ENCODE results near the gene KLK12. TPM values are rescaled to one million over a fixed set of nuclear protein-coding genes. Genes with fewer than 3 reads are reported as not detected.

KLK12 gene
- total and polyA plus RNA-seq, 9 of the 15 experiments (the other 6 are each of a cell fraction or from before 2014, with no cell fraction given) = not detected

DNA sequence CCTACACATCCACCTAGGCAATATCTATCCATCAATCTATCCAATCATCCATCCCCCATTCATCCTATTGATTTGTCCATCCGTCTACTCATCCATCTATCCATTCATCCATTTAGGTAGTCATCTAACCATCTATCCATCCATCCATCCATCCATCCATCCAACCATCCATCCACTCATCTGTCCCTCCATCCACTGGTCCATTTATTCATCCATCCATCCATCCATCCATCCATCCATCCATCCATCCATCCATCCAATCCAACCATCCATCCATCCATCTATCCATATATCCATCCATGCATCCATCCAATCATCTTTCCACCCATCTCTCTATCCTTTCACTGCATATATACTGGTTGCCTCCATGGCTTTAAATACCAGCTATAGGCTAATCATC, 26.2 kb upstream of the KLK12 start (continued):
- TF ChIP-seq, protein P1, sequence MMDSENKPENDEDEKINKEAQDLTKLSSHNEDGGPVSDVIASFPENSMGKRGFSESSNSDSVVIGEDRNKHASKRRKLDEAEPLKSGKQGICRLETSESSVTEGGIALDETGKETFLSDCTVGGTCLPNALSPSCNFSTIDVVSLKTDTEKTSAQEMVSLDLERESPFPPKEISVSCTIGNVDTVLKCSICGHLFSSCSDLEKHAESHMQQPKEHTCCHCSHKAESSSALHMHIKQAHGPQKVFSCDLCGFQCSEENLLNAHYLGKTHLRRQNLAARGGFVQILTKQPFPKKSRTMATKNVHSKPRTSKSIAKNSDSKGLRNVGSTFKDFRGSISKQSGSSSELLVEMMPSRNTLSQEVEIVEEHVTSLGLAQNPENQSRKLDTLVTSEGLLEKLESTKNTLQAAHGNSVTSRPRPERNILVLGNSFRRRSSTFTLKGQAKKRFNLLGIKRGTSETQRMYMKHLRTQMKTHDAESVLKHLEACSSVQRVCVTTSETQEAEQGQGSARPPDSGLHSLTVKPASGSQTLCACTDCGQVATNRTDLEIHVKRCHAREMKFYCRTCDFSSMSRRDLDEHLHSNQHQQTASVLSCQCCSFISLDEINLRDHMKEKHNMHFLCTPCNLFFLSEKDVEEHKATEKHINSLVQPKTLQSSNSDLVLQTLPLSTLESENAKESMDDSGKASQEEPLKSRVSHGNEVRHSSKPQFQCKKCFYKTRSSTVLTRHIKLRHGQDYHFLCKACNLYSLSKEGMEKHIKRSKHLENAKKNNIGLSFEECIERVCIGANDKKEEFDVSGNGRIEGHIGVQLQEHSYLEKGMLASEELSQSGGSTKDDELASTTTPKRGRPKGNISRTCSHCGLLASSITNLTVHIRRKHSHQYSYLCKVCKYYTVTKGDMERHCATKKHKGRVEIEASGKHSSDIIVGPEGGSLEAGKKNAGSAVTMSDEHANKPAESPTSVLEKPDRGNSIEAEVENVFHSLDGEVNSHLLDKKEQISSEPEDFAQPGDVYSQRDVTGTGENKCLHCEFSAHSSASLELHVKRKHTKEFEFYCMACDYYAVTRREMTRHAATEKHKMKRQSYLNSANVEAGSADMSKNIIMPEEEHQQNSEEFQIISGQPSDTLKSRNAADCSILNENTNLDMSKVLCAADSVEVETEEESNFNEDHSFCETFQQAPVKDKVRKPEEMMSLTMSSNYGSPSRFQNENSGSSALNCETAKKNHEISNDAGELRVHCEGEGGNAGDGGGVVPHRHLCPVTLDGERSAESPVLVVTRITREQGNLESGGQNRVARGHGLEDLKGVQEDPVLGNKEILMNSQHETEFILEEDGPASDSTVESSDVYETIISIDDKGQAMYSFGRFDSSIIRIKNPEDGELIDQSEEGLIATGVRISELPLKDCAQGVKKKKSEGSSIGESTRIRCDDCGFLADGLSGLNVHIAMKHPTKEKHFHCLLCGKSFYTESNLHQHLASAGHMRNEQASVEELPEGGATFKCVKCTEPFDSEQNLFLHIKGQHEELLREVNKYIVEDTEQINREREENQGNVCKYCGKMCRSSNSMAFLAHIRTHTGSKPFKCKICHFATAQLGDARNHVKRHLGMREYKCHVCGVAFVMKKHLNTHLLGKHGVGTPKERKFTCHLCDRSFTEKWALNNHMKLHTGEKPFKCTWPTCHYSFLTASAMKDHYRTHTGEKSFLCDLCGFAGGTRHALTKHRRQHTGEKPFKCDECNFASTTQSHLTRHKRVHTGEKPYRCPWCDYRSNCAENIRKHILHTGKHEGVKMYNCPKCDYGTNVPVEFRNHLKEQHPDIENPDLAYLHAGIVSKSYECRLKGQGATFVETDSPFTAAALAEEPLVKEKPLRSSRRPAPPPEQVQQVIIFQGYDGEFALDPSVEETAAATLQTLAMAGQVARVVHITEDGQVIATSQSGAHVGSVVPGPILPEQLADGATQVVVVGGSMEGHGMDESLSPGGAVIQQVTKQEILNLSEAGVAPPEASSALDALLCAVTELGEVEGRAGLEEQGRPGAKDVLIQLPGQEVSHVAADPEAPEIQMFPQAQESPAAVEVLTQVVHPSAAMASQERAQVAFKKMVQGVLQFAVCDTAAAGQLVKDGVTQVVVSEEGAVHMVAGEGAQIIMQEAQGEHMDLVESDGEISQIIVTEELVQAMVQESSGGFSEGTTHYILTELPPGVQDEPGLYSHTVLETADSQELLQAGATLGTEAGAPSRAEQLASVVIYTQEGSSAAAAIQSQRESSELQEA (IDR thresholded peaks at IDR 0.05; ENCODE audit: low read depth) = no peak
- TF ChIP-seq SMARCE1 (IDR thresholded peaks at IDR 0.05) = no peak
- no peak for TF ChIP-seq PURB (CRISPR knock-in tag; IDR thresholded peaks at IDR 0.05; ENCODE audit: low read depth)
- TF ChIP-seq ZNF274 (IDR thresholded peaks at IDR 0.05; ENCODE audit: borderline replicate concordance, low read depth, low read length) = no peak
- TF ChIP-seq, protein P2, sequence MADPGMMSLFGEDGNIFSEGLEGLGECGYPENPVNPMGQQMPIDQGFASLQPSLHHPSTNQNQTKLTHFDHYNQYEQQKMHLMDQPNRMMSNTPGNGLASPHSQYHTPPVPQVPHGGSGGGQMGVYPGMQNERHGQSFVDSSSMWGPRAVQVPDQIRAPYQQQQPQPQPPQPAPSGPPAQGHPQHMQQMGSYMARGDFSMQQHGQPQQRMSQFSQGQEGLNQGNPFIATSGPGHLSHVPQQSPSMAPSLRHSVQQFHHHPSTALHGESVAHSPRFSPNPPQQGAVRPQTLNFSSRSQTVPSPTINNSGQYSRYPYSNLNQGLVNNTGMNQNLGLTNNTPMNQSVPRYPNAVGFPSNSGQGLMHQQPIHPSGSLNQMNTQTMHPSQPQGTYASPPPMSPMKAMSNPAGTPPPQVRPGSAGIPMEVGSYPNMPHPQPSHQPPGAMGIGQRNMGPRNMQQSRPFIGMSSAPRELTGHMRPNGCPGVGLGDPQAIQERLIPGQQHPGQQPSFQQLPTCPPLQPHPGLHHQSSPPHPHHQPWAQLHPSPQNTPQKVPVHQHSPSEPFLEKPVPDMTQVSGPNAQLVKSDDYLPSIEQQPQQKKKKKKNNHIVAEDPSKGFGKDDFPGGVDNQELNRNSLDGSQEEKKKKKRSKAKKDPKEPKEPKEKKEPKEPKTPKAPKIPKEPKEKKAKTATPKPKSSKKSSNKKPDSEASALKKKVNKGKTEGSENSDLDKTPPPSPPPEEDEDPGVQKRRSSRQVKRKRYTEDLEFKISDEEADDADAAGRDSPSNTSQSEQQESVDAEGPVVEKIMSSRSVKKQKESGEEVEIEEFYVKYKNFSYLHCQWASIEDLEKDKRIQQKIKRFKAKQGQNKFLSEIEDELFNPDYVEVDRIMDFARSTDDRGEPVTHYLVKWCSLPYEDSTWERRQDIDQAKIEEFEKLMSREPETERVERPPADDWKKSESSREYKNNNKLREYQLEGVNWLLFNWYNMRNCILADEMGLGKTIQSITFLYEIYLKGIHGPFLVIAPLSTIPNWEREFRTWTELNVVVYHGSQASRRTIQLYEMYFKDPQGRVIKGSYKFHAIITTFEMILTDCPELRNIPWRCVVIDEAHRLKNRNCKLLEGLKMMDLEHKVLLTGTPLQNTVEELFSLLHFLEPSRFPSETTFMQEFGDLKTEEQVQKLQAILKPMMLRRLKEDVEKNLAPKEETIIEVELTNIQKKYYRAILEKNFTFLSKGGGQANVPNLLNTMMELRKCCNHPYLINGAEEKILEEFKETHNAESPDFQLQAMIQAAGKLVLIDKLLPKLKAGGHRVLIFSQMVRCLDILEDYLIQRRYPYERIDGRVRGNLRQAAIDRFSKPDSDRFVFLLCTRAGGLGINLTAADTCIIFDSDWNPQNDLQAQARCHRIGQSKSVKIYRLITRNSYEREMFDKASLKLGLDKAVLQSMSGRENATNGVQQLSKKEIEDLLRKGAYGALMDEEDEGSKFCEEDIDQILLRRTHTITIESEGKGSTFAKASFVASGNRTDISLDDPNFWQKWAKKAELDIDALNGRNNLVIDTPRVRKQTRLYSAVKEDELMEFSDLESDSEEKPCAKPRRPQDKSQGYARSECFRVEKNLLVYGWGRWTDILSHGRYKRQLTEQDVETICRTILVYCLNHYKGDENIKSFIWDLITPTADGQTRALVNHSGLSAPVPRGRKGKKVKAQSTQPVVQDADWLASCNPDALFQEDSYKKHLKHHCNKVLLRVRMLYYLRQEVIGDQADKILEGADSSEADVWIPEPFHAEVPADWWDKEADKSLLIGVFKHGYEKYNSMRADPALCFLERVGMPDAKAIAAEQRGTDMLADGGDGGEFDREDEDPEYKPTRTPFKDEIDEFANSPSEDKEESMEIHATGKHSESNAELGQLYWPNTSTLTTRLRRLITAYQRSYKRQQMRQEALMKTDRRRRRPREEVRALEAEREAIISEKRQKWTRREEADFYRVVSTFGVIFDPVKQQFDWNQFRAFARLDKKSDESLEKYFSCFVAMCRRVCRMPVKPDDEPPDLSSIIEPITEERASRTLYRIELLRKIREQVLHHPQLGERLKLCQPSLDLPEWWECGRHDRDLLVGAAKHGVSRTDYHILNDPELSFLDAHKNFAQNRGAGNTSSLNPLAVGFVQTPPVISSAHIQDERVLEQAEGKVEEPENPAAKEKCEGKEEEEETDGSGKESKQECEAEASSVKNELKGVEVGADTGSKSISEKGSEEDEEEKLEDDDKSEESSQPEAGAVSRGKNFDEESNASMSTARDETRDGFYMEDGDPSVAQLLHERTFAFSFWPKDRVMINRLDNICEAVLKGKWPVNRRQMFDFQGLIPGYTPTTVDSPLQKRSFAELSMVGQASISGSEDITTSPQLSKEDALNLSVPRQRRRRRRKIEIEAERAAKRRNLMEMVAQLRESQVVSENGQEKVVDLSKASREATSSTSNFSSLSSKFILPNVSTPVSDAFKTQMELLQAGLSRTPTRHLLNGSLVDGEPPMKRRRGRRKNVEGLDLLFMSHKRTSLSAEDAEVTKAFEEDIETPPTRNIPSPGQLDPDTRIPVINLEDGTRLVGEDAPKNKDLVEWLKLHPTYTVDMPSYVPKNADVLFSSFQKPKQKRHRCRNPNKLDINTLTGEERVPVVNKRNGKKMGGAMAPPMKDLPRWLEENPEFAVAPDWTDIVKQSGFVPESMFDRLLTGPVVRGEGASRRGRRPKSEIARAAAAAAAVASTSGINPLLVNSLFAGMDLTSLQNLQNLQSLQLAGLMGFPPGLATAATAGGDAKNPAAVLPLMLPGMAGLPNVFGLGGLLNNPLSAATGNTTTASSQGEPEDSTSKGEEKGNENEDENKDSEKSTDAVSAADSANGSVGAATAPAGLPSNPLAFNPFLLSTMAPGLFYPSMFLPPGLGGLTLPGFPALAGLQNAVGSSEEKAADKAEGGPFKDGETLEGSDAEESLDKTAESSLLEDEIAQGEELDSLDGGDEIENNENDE (IDR thresholded peaks at IDR 0.05; ENCODE audit: low read depth, low read length) = no peak
- TF ChIP-seq ARID1B (IDR thresholded peaks at IDR 0.05) = no peak
- TF ChIP-seq, protein P3, sequence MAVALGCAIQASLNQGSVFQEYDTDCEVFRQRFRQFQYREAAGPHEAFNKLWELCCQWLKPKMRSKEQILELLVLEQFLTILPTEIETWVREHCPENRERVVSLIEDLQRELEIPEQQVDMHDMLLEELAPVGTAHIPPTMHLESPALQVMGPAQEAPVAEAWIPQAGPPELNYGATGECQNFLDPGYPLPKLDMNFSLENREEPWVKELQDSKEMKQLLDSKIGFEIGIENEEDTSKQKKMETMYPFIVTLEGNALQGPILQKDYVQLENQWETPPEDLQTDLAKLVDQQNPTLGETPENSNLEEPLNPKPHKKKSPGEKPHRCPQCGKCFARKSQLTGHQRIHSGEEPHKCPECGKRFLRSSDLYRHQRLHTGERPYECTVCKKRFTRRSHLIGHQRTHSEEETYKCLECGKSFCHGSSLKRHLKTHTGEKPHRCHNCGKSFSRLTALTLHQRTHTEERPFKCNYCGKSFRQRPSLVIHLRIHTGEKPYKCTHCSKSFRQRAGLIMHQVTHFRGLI (CRISPR knock-in tag; IDR thresholded peaks at IDR 0.05) = no peak

Data from K562 (cell line).